Suprapubic skin (tissue), 4 donors: ENCODE data around the gene PIGH.

Source experiments
- CTCF ChIP-seq, 2 donors: fragments of 200-600 bp in 1 of 2; fragments of 450-650 bp in 1 of 2; sonication (generic) in 1 of 2; IDR thresholded peaks; one replicate each; pipeline ENCODE4 v1.5.1; 2016 to 2019; ENCODE audit warnings: antibody characterized with exemption in 2 of 2, mild to moderate bottlenecking in 1 of 2, moderate library complexity in 1 of 2
- EP300 ChIP-seq: sonication (generic); formaldehyde crosslinking; IDR thresholded peaks from one replicate; pipeline ENCODE4 v1.6.1; 2017; ENCODE audit warnings: antibody characterized with exemption
- POLR2A ChIP-seq, 2 donors: fragments of 450-650 bp; IDR thresholded peaks; one replicate each; pipeline ENCODE4 v1.6.1; 2017; ENCODE audit warnings: antibody characterized with exemption in 2 of 2, mild to moderate bottlenecking in 2 of 2, moderate library complexity in 2 of 2
- POLR2AphosphoS5 ChIP-seq, 3 donors: sonication (generic); formaldehyde crosslinking; IDR thresholded peaks; one replicate each; pipeline ENCODE4 v1.6.1; 2017; ENCODE audit warnings: antibody characterized with exemption in 3 of 3

- TF ChIP-seq CTCF (IDR thresholded peaks at IDR 0.05) (no peak), POLR2A (IDR thresholded peaks at IDR 0.05) (no peak), POLR2AphosphoS5 (IDR thresholded peaks at IDR 0.05) (no peak), EP300 (no peak)
Measured at GRCh38 chr14:67554341-67554740, 45.7 kb downstream of the PIGH start.
